Neural crest cell (in vitro differentiated cells): ENCODE measurements around the gene RPL37. TPM values are rescaled to one million over a fixed set of nuclear protein-coding genes. Genes with fewer than 3 reads are reported as not detected.
"Not testable (repeated sequence)": the region's sequence is repeated elsewhere in the genome, so short reads cannot be mapped to it uniquely, and the experiment has no call there.

Experiments
- DNase-seq: peaks from one replicate; pipeline ENCODE4 v3.0.0; 2021; ENCODE audit warnings: low read depth, mixed read lengths, low spot score
- H3K27ac Mint-ChIP-seq: one replicate; pipeline ENCODE4 v1.8.0; 2021; ENCODE audit warnings: mild to moderate bottlenecking, mixed read lengths; ENCODE audit not compliant: unreplicated experiment
- H3K27me3 Mint-ChIP-seq: 2 replicates; pipeline ENCODE4 v1.8.0; 2021; ENCODE audit warnings: low read depth, mild to moderate bottlenecking, mixed read lengths
- H3K36me3 Mint-ChIP-seq: 2 replicates; pipeline ENCODE4 v1.8.0; 2021; ENCODE audit warnings: low read depth, mild to moderate bottlenecking, mixed read lengths
- H3K4me1 Mint-ChIP-seq: 2 replicates; pipeline ENCODE4 v1.8.0; 2021; ENCODE audit warnings: mixed read lengths
- H3K4me3 Mint-ChIP-seq: one replicate; pipeline ENCODE4 v1.8.0; 2021; ENCODE audit warnings: mild to moderate bottlenecking, mixed read lengths
- H3K9me3 Mint-ChIP-seq: 2 replicates; pipeline ENCODE4 v1.8.0; 2021; ENCODE audit warnings: mixed read lengths
- long read RNA-seq: library from polyadenylated mRNA; unstranded; transcript quantifications from one replicate; pipeline ENCODE4 v2.0.0, GENCODE V29; 2020
- total RNA-seq: library from RNA; stranded (reverse); gene quantifications from 2 replicates; pipeline ENCODE4 v1.2.1, GENCODE V29; 2021
- TF ChIP-seq, protein P1 (sequence below): fragments of 200-600 bp; sonication (generic); conservative IDR thresholded peaks from 2 replicates; pipeline ENCODE4 v1.5.0; 2021; ENCODE audit warnings: antibody characterized with exemption, mild to moderate bottlenecking

Gene RPL37
- 1,432 and 1,510 TPM in 2 replicates for total RNA-seq
- long read RNA-seq, full-length matches to known transcripts: 242 of 334 reads
- long read RNA-seq, partial matches to known transcripts: 46 of 334 reads
- long read RNA-seq, other reads (novel, unspliced or antisense): 46 of 334 reads

GRCh38 chr5:40834849-40835787 is at the start of gene RPL37:
Gene RPL37 (minus strand): TSS chr5:40835222. CDS start chr5:40835185, 37 bp downstream.
- H3K27ac Mint-ChIP-seq: peak within 1 kb of the TSS; percentile 100
- H3K4me3 Mint-ChIP-seq: peak within 1 kb of the TSS; percentile 100
- DNase-seq: peak; percentile 86
- TF ChIP-seq, protein P1, sequence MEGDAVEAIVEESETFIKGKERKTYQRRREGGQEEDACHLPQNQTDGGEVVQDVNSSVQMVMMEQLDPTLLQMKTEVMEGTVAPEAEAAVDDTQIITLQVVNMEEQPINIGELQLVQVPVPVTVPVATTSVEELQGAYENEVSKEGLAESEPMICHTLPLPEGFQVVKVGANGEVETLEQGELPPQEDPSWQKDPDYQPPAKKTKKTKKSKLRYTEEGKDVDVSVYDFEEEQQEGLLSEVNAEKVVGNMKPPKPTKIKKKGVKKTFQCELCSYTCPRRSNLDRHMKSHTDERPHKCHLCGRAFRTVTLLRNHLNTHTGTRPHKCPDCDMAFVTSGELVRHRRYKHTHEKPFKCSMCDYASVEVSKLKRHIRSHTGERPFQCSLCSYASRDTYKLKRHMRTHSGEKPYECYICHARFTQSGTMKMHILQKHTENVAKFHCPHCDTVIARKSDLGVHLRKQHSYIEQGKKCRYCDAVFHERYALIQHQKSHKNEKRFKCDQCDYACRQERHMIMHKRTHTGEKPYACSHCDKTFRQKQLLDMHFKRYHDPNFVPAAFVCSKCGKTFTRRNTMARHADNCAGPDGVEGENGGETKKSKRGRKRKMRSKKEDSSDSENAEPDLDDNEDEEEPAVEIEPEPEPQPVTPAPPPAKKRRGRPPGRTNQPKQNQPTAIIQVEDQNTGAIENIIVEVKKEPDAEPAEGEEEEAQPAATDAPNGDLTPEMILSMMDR: no peak
- peaks cover 53% of the 10 kb centered on the region for H3K4me1 Mint-ChIP-seq
- peaks cover 25% of the 10 kb centered on the region for H3K27me3 Mint-ChIP-seq
- no peaks in the 10 kb centered on the region for H3K9me3 Mint-ChIP-seq
- peaks cover 37% of the 10 kb centered on the region for H3K36me3 Mint-ChIP-seq

GRCh38 chr5:40883051-40883450 is 48.0 kb upstream of the RPL37 start:
- H3K9me3 Mint-ChIP-seq: not testable (repeated sequence)

DNA sequence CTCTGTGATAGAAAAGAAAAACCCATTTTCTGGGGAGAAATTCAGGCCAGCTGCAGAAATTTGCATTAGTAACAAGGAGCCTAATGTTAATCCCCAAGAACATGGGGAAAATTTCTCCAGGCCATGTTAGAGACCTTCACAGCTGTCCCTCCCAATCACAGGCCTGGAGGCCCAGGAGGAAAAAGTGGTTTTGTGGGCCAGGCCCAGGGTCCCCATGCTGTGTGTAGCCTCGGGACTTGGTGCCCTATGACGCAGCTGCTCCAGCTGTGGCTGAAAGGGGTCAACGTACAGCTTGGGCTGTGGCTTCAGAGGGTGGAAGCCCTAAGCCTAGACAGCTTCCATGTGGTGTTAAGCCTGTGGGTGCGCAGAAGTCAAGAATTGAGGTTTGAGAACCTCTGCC is 47.3 kb upstream of the RPL37 start:
- TF ChIP-seq, protein P1: no peak
- Mint-ChIP-seq H3K4me3 (no peak overlapping the region), H3K9me3 (peaks cover 6% of the 10 kb centered on the region), H3K27ac (no peak overlapping the region), H3K4me1 (no peaks in the 10 kb centered on the region), H3K36me3 (peaks cover 5% of the 10 kb centered on the region), H3K27me3 (peaks cover 4% of the 10 kb centered on the region)
- no peak for DNase-seq

More at GRCh38 chr5:40883051-40883450, 48.0 kb upstream of the RPL37 start:
- not testable (repeated sequence) for H3K27ac Mint-ChIP-seq, H3K4me3 Mint-ChIP-seq, H3K4me1 Mint-ChIP-seq, H3K27me3 Mint-ChIP-seq, DNase-seq, H3K36me3 Mint-ChIP-seq

- peaks cover 5% of the 10 kb centered on the region for H3K36me3 Mint-ChIP-seq
- peaks cover 6% of the 10 kb centered on the region for H3K9me3 Mint-ChIP-seq
- TF ChIP-seq, protein P1: peak; percentile 81
- peaks cover 4% of the 10 kb centered on the region for H3K27me3 Mint-ChIP-seq
- H3K4me3 Mint-ChIP-seq: no peak overlapping the region
- H3K4me1 Mint-ChIP-seq: no peaks in the 10 kb centered on the region
- no peak overlapping the region for H3K27ac Mint-ChIP-seq
- DNase-seq: no peak
These were observed 44.3 kb upstream of the RPL37 start for GRCh38 chr5:40879163-40879942.

DNA sequence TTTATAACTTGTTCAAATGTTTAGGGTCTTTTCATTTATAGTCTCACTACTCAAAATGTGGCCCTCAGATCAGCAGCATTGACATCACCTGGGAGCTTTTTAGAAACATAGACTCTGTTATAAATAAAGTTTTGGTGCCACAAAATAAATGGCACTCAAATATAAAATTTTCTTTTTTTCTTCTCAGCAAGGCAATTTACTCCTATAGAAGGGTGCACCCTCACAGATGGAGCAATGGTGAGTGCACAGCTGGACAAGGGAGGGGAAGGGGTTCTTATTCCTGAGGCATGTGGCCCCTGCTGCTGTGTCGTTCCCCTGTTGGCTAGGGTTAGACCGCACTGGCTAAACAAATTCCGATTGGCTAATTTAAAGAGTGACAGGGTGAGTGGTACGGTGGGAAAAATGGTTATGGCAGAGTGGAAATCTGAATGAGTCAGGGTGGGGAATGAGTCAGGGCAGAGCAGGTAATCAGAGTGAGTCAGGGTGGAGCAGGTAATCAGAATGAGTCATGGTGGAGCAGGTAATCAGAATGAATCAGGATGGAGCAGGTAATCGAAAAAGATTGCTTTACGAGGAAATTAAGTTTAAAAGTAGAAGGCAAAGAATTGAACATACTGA is 42.5 kb upstream of the RPL37 start:
- H3K36me3 Mint-ChIP-seq: peaks cover 5% of the 10 kb centered on the region
- H3K27ac Mint-ChIP-seq: no peak overlapping the region
- peaks cover 7% of the 10 kb centered on the region for H3K4me1 Mint-ChIP-seq
- peaks cover 6% of the 10 kb centered on the region for H3K9me3 Mint-ChIP-seq
- TF ChIP-seq, protein P1: no peak
- no peak overlapping the region for H3K4me3 Mint-ChIP-seq
- DNase-seq: no peak
- H3K27me3 Mint-ChIP-seq: peaks cover 4% of the 10 kb centered on the region
